Keratinocyte (primary cell): ENCODE data around the gene ZNF831. TPM values are rescaled to one million over a fixed set of nuclear protein-coding genes. Genes with fewer than 3 reads are reported as not detected.

Experiments used
- DNase-seq: peaks from one replicate; pipeline ENCODE4 v3.0.0-alpha.2; 2011; ENCODE audit warnings: low read depth, missing footprints, low spot score
- FAIRE-seq: peaks from 2 replicates; lab custom pipeline; 2011; peaks lifted over from hg19 to GRCh38; lab: Jason Lieb, UNC
- H2AFZ ChIP-seq: 2 replicates; pipeline ENCODE4 v1.6.0; 2012; ENCODE audit warnings: low read length, control low read depth, inconsistent platforms; ENCODE audit not compliant: control insufficient read depth
- H3K27ac ChIP-seq: 2 replicates; pipeline ENCODE4 v1.5.1; 2011; ENCODE audit warnings: low read length; ENCODE audit not compliant: control insufficient read depth, insufficient read depth
- H3K27me3 ChIP-seq: 3 replicates; pipeline ENCODE4 v1.6.0; 2011; ENCODE audit warnings: low read length; ENCODE audit not compliant: control insufficient read depth, insufficient read depth; ENCODE audit errors: extremely low read depth
- H3K36me3 ChIP-seq, 2 experiments: 2 replicates in 1 of 2; 3 replicates in 1 of 2; pipeline ENCODE4 v1.5.1; 2011; ENCODE audit warnings: low read length in 2 of 2, mild to moderate bottlenecking in 1 of 2; ENCODE audit not compliant: control insufficient read depth in 2 of 2, insufficient read depth in 2 of 2; ENCODE audit errors: extremely low read depth in 1 of 2
- H3K4me1 ChIP-seq: 3 replicates; pipeline ENCODE4 v1.5.1; 2011; ENCODE audit warnings: low read length; ENCODE audit not compliant: control insufficient read depth, insufficient read depth; ENCODE audit errors: extremely low read depth
- H3K4me2 ChIP-seq: 3 replicates; pipeline ENCODE4 v1.6.0; 2011; ENCODE audit warnings: low read depth, low read length; ENCODE audit not compliant: control insufficient read depth, insufficient read depth; ENCODE audit errors: extremely low read depth
- H3K4me3 ChIP-seq, 3 experiments: fragments of 200-600 bp in 1 of 3; sonication (generic) in 1 of 3; 2 replicates in 2 of 3; 3 replicates in 1 of 3; pipeline ENCODE4 v1.5.1; 2011 to 2016; ENCODE audit warnings: low read length in 3 of 3, mild to moderate bottlenecking in 3 of 3, control low read depth in 2 of 3, inconsistent platforms in 1 of 3, low read depth in 1 of 3, mixed read lengths in 1 of 3, mixed run types in 1 of 3, moderate library complexity in 1 of 3; ENCODE audit not compliant: control insufficient read depth in 2 of 3, insufficient read depth in 2 of 3; ENCODE audit errors: extremely low read depth in 1 of 3
- H3K79me2 ChIP-seq: 2 replicates; pipeline ENCODE4 v1.6.0; 2012; ENCODE audit warnings: low read length; ENCODE audit not compliant: control insufficient read depth, insufficient read depth
- H3K9ac ChIP-seq: 3 replicates; pipeline ENCODE4 v1.6.0; 2011; ENCODE audit warnings: low read length; ENCODE audit not compliant: control insufficient read depth, insufficient read depth; ENCODE audit errors: extremely low read depth
- H3K9me1 ChIP-seq: 3 replicates; pipeline ENCODE4 v1.6.0; 2011; ENCODE audit warnings: low read length; ENCODE audit not compliant: control insufficient read depth, insufficient read depth; ENCODE audit errors: extremely low read depth
- H3K9me3 ChIP-seq: 2 replicates; pipeline ENCODE4 v1.5.1; 2012; ENCODE audit warnings: low read depth, low read length; ENCODE audit not compliant: control insufficient read depth
- H4K20me1 ChIP-seq: 3 replicates; pipeline ENCODE4 v1.6.0; 2011; ENCODE audit warnings: low read length; ENCODE audit not compliant: control insufficient read depth, insufficient read depth; ENCODE audit errors: extremely low read depth
- CTCF ChIP-seq, 3 experiments: IDR thresholded peaks in 1 of 3; conservative IDR thresholded peaks in 1 of 3; optimal IDR thresholded peaks in 1 of 3; 2 replicates in 2 of 3; 3 replicates in 1 of 3; pipeline versions ENCODE3 to v1.5.1; 2011; ENCODE audit warnings: low read length in 3 of 3, mild to moderate bottlenecking in 3 of 3, moderate library complexity in 2 of 3, control low read depth in 1 of 3, inconsistent platforms in 1 of 3; ENCODE audit not compliant: insufficient read depth in 2 of 3; ENCODE audit errors: extremely low read depth in 1 of 3
- EZH2 ChIP-seq: IDR thresholded peaks from one replicate; pipeline ENCODE4 v1.6.1; 2012; ENCODE audit warnings: inconsistent platforms, mild to moderate bottlenecking, low read length, moderate library complexity
- dilution Hi-C: fragments of 300-500 bp; cut with MboI; formaldehyde crosslinking; loops from one replicate; pipeline ENCODE4 v1.7.0; 2020; ENCODE audit warnings: low sequenced_read_pairs; ENCODE audit not compliant: extremely low pct_ligation_motif_present
- polyA plus RNA-seq, 5 experiments: library from polyadenylated mRNA; depleted of rRNA in 3 of 5; stranded (reverse) in 3 of 5; stranded (forward) in 1 of 5; unstranded in 1 of 5; fragments of >200 nt; gene quantifications; 1 replicate in 1 of 5; 2 replicates in 3 of 5; 3 replicates in 1 of 5; pipeline versions ENCODE4 v1.2.1 to v1.2.3, GENCODE V29; 2011 to 2012; ENCODE audit warnings: missing spikeins in 2 of 5, low read depth in 1 of 5, low replicate concordance in 1 of 5

ZNF831 gene
- polyA plus RNA-seq, 1 donor (not counting 4 experiments of a cell fraction or from before 2014, with no cell fraction given) = not detected

- Histone ChIP-seq H3K9me3 (no peaks in the 10 kb centered on the region), H3K79me2 (no peaks in the 10 kb centered on the region), H3K4me3 (no peak overlapping the region), H3K27ac (no peak overlapping the region), H3K36me3 (no peaks in the 10 kb centered on the region), H2AFZ (no peak overlapping the region), H4K20me1 (no peaks in the 10 kb centered on the region), H3K9me1 (no peaks in the 10 kb centered on the region), H3K4me2 (no peak overlapping the region), H3K27me3 (peaks cover 7% of the 10 kb centered on the region), H3K4me1 (no peaks in the 10 kb centered on the region), H3K9ac (no peak overlapping the region)
- DNase-seq = no peak
- TF ChIP-seq CTCF (optimal IDR thresholded peaks at IDR 0.05 in 1 of 3, IDR thresholded peaks at IDR 0.05 in 1 of 3, conservative IDR thresholded peaks at IDR 0.05 in 1 of 3; ENCODE audit: extremely low read depth in 1 of 3, insufficient read depth in 2 of 3, low read length in 3 of 3) (no peak), EZH2 (no peak)
- FAIRE-seq = no peak
- dilution Hi-C loops = no loop called here
Observed at GRCh38 chr20:59231124-59231804, 67.6 kb downstream of the ZNF831 start.

DNA sequence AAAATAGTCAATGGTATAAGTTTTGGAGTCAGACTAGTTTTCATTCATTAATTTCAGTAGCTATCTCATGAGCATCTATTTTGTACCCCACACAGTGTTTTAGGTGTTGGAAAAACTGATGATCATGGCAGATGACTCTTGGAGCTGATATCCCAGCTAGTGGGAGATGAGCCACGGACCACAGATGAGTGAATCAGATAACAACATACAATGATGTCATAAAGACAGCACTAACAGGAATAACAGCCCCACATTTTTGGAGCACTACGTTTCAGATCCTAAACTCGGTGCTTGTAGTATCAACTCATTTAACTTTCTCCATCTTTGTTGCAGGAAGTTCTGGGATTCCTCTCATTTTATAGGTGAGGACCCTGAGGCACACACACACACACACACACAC, 69.0 kb downstream of the ZNF831 start:
- Histone ChIP-seq H3K4me2 (no peak overlapping the region), H3K79me2 (no peaks in the 10 kb centered on the region), H3K9me1 (no peaks in the 10 kb centered on the region), H3K36me3 (no peaks in the 10 kb centered on the region), H2AFZ (no peak overlapping the region), H3K27ac (no peak overlapping the region), H3K9me3 (no peaks in the 10 kb centered on the region), H4K20me1 (no peaks in the 10 kb centered on the region), H3K9ac (no peak overlapping the region), H3K4me1 (no peaks in the 10 kb centered on the region), H3K4me3 (no peak overlapping the region), H3K27me3 (peaks cover 10% of the 10 kb centered on the region)
- FAIRE-seq = no peak
- no peak for DNase-seq
- dilution Hi-C loops = no loop called here
- no peak for TF ChIP-seq EZH2
- TF ChIP-seq CTCF (optimal IDR thresholded peaks at IDR 0.05 in 1 of 3, IDR thresholded peaks at IDR 0.05 in 1 of 3, conservative IDR thresholded peaks at IDR 0.05 in 1 of 3; ENCODE audit: extremely low read depth in 1 of 3, insufficient read depth in 2 of 3, low read length in 3 of 3) = no peak
